ENCODE measurements around the gene FREM3.
"Not testable (repeated sequence)": the region's sequence is repeated elsewhere in the genome, so short reads cannot be mapped to it uniquely, and the experiment has no call there.

FREM3 gene

GRCh38 chr4:143712155-143712550, 11.7 kb upstream of the FREM3 start:
- no peak overlapping the region for H3K4me2 ChIP-seq (ENCODE audit: low read length)
- H3K36me3 ChIP-seq (ENCODE audit: insufficient read depth, low read length) = no peaks in the 10 kb centered on the region
- H3K9ac ChIP-seq (ENCODE audit: low read depth, low read length) = no peak overlapping the region
- no peaks in the 10 kb centered on the region for H3K4me1 ChIP-seq (ENCODE audit: control insufficient read depth, insufficient read depth, low read length)
- no peak overlapping the region for H3K4me3 ChIP-seq (ENCODE audit: low read length)
- H3K27me3 ChIP-seq (ENCODE audit: control insufficient read depth, insufficient read depth, low read length) = no peaks in the 10 kb centered on the region
- H3K9me3 ChIP-seq (replicated peaks; ENCODE audit: low read length) = no peaks in the 10 kb centered on the region

GRCh38 chr4:143711543-143712154, 11.2 kb upstream of the FREM3 start:
- H3K4me2 ChIP-seq (ENCODE audit: low read length) = no peak overlapping the region
- H3K27me3 ChIP-seq (ENCODE audit: control insufficient read depth, insufficient read depth, low read length) = no peaks in the 10 kb centered on the region
- H3K36me3 ChIP-seq (ENCODE audit: insufficient read depth, low read length) = no peaks in the 10 kb centered on the region
- H3K9ac ChIP-seq (ENCODE audit: low read depth, low read length) = no peak overlapping the region
- H3K4me3 ChIP-seq (ENCODE audit: low read length) = no peak overlapping the region
- H3K4me1 ChIP-seq (ENCODE audit: control insufficient read depth, insufficient read depth, low read length) = no peaks in the 10 kb centered on the region
- no peaks in the 10 kb centered on the region for H3K9me3 ChIP-seq (replicated peaks; ENCODE audit: low read length)

DNA sequence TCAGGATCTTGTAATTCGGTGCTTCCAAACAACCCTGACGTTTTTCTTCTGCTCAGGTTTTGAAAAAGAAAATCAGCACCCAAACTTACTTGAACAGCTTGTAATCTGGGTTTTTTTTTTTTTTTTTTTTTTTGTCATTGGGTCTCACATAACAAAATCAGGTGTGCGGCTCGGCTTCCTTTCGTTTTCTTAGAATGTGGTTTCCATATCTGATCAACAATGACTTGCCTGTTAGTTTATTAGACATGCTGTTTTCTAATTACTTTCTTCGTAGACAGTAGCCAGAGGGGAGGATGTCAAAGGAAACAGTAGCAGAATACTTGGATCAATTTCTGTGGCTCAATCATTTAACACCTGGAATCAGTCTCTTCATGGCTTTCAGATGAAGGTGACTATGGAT, 890 bp upstream of the FREM3 start:
- Histone ChIP-seq H3K36me3 (ENCODE audit: insufficient read depth, low read length) (no peaks in the 10 kb centered on the region), H3K4me2 (ENCODE audit: low read length) (peak overlapping the region; percentile 66), H3K9ac (ENCODE audit: low read depth, low read length) (no peak overlapping the region), H3K4me1 (ENCODE audit: control insufficient read depth, insufficient read depth, low read length) (peaks cover 13% of the 10 kb centered on the region), H3K4me3 (ENCODE audit: low read length) (no peak overlapping the region), H3K27me3 (ENCODE audit: control insufficient read depth, insufficient read depth, low read length) (peaks cover 74% of the 10 kb centered on the region), H3K9me3 (replicated peaks; ENCODE audit: low read length) (no peaks in the 10 kb centered on the region)

DNA sequence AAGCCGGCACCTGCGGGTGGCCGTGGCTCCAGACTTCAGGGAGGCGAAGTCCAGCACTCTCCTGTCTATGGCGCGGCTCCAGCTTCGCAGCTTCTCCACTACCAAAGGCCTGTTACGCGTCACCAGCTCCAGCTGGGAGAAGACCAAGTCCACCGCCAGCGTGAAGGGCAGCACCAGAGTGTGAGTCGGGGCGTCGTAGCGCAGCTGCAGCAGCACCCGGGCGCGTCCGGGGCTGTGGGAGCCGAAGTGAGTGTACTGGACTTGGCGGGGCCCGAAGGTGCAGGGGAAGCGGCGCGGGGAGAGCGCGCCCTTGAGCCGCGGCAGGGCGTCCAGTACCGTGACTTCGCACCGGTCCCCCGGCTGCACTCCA, 444 bp downstream of the FREM3 start:
- no peaks in the 10 kb centered on the region for H3K9me3 ChIP-seq (replicated peaks; ENCODE audit: low read length)
- H3K4me1 ChIP-seq (ENCODE audit: control insufficient read depth, insufficient read depth, low read length) = peaks cover 13% of the 10 kb centered on the region
- H3K9ac ChIP-seq (ENCODE audit: low read depth, low read length) = no peak overlapping the region
- H3K27me3 ChIP-seq (ENCODE audit: control insufficient read depth, insufficient read depth, low read length) = peaks cover 74% of the 10 kb centered on the region
- H3K4me2 ChIP-seq (ENCODE audit: low read length) = peak overlapping the region; percentile 66
- H3K4me3 ChIP-seq (ENCODE audit: low read length) = peak overlapping the region; percentile 14
- no peaks in the 10 kb centered on the region for H3K36me3 ChIP-seq (ENCODE audit: insufficient read depth, low read length)

DNA sequence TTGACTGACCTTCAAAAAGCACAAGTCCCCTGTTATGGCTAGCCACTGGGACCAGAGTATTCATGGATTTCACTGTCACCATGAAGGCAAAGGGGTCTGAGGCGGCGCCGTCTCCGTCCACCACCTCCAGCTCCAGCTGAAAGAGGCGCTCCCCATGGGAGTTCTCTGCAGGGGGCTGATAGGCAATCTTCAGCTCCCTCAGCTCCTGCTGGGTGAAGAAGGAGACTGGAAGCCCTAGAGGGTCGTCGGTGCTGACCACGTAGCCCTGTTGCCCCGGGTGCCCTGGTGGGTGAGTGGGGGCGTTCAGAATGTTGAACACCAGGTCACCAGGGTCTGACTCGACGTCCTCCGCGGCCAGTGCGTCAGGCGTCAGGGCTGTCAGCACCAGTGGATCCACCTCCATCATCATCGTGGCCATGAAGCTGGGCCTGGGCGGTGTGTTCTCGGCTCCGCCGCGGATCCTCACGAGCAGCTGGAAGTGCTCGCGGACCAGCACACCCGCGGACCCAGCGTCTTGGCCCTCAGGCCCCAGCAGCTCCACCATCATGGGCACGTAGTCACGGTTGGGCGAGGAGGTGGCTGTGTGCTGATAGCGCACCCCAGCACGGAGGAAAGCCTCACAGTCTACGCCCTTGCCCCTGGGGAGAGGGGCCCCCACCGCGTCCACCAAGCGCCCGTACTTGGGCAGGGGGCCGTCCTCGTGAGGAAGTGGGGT, 987 bp downstream of the FREM3 start:
- peaks cover 74% of the 10 kb centered on the region for H3K27me3 ChIP-seq (ENCODE audit: control insufficient read depth, insufficient read depth, low read length)
- no peaks in the 10 kb centered on the region for H3K9me3 ChIP-seq (replicated peaks; ENCODE audit: low read length)
- H3K4me2 ChIP-seq (ENCODE audit: low read length) = peak overlapping the region; percentile 66
- H3K36me3 ChIP-seq (ENCODE audit: insufficient read depth, low read length) = no peaks in the 10 kb centered on the region
- no peak overlapping the region for H3K9ac ChIP-seq (ENCODE audit: low read depth, low read length)
- H3K4me3 ChIP-seq (ENCODE audit: low read length) = peak overlapping the region; percentile 14
- peaks cover 13% of the 10 kb centered on the region for H3K4me1 ChIP-seq (ENCODE audit: control insufficient read depth, insufficient read depth, low read length)

DNA sequence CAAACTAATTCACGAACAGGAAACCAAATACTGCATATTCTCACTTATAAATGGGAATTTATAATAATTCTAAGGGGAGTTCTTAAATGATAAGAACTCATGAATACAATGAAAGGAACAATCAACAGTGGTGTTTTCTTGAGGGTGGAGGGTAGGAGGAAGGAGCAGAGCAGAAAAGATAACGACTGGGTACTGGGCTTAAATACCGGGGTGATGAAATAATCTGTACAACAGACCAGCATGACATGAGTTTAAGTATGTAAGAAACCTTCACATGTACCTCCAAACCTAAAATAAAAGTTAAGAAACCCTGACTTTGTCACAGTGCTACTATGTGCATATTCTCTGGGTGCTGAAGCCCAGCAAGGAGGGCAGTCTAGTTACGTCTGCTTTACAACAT, 6.6 kb downstream of the FREM3 start:
- Histone ChIP-seq H3K36me3 (ENCODE audit: insufficient read depth, low read length) (no peaks in the 10 kb centered on the region), H3K9ac (ENCODE audit: low read depth, low read length) (no peak overlapping the region), H3K4me3 (ENCODE audit: low read length) (no peak overlapping the region)

DNA sequence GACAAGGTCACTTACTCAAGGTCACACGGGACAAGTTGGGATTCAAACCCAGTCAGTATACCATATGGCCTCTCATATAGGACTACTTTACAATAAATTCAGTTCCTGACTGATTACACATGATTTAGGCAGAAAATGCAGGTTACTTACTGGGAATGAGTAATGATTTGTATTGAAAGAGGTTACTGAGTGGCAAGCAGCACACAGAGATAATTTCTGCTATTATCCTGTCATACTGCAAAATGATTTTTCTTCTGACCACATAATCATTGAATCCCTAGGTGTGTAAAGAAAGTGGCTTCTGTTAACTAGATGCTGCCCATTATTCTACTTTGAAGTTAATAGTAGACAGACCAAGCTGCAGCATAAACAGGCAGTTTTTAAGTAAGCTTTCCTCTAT, 8.2 kb downstream of the FREM3 start:
- Histone ChIP-seq H3K9me3 (replicated peaks; ENCODE audit: low read length) (no peaks in the 10 kb centered on the region), H3K27me3 (ENCODE audit: control insufficient read depth, insufficient read depth, low read length) (peaks cover 4% of the 10 kb centered on the region), H3K4me1 (ENCODE audit: control insufficient read depth, insufficient read depth, low read length) (no peaks in the 10 kb centered on the region), H3K4me2 (ENCODE audit: low read length) (no peak overlapping the region), H3K9ac (ENCODE audit: low read depth, low read length) (no peak overlapping the region), H3K4me3 (ENCODE audit: low read length) (no peak overlapping the region), H3K36me3 (ENCODE audit: insufficient read depth, low read length) (no peaks in the 10 kb centered on the region)

More for the DNA sequence above, 6.6 kb downstream of the FREM3 start:
- Histone ChIP-seq H3K4me2 (ENCODE audit: low read length) (no peak overlapping the region), H3K27me3 (ENCODE audit: control insufficient read depth, insufficient read depth, low read length) (peaks cover 21% of the 10 kb centered on the region), H3K9me3 (replicated peaks; ENCODE audit: low read length) (no peaks in the 10 kb centered on the region), H3K4me1 (ENCODE audit: control insufficient read depth, insufficient read depth, low read length) (no peaks in the 10 kb centered on the region)

DNA sequence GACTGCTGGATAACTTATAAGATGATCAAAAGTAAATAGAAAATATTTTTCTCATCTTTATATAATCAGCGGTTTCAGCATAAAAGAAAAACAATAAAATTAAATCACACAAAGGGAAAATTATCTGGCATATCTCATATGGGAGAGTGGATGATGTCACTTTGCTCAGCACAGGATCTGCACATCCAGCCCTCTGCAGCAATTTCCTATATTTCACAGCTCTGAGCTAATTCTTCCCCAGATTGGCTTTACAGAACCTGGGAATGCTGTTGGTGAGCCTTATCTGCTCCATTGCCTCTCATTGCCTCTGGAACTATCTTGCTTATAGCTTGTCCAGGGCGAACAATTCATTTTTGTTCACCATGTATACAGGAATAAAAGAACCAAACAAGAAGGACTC, 21.0 kb downstream of the FREM3 start:
- no peaks in the 10 kb centered on the region for H3K27me3 ChIP-seq (ENCODE audit: control insufficient read depth, insufficient read depth, low read length)
- H3K4me1 ChIP-seq (ENCODE audit: control insufficient read depth, insufficient read depth, low read length) = no peaks in the 10 kb centered on the region
- H3K9me3 ChIP-seq (replicated peaks; ENCODE audit: low read length) = no peaks in the 10 kb centered on the region
- no peak overlapping the region for H3K4me3 ChIP-seq (ENCODE audit: low read length)
- H3K9ac ChIP-seq (ENCODE audit: low read depth, low read length) = no peak overlapping the region
- H3K36me3 ChIP-seq (ENCODE audit: insufficient read depth, low read length) = no peaks in the 10 kb centered on the region
- no peak overlapping the region for H3K4me2 ChIP-seq (ENCODE audit: low read length)

DNA sequence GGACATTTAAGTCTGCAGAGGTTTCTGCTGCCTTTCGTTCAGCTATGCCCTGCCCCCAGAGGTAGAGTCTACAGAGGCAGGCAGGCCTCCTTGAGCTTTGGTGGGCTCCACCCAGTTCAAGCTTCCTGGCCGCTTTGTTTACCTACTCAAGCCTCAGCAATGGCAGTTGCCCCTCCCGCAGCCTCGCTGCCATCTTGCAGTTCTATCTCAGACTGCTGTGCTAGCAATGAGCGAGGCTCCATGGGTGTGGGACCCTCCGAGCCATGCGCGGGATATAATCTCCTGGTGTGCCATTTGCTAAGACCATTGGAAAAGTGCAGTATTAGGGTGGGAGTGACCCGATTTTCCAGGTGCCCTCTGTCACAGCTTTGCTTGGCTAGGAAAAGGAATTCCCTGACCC, 26.8 kb downstream of the FREM3 start:
- not testable (repeated sequence) for H3K27me3 ChIP-seq (ENCODE audit: control insufficient read depth, insufficient read depth, low read length); H3K36me3 ChIP-seq (ENCODE audit: insufficient read depth, low read length); H3K9ac ChIP-seq (ENCODE audit: low read depth, low read length); H3K9me3 ChIP-seq (replicated peaks; ENCODE audit: low read length); H3K4me3 ChIP-seq (ENCODE audit: low read length); H3K4me1 ChIP-seq (ENCODE audit: control insufficient read depth, insufficient read depth, low read length); H3K4me2 ChIP-seq (ENCODE audit: low read length)

DNA sequence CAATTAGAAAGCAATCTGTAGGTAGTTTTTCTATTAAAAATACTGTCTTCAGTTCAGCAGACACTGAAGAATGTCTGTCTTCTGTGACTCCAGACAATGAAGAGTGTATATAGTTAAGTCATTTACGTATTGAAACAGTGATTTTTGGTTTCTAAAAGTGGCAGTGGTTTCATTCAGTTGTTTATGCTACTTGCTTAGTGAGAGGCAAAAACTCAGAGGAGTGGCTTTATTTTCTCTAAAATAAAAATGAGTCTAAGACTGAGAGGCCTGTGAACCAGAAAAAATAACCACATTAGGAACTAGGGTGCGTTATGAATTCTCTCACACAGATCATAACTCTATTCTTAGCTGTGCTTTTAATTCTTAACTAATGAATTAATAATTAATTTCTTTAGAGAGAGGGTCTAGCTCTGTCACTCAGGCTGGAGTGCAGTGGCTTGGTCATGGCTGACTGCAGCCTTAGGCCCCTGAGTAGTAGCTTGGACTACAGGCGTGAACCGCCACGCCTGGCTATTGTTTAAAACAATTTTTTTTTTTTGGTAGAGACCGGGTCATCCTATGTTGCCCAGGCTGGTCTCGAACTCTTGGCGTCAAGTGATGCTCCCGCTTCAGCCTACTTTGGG, 31.4 kb downstream of the FREM3 start:
- Histone ChIP-seq H3K4me1 (ENCODE audit: control insufficient read depth, insufficient read depth, low read length) (peaks cover 23% of the 10 kb centered on the region), H3K4me2 (ENCODE audit: low read length) (no peak overlapping the region), H3K9me3 (replicated peaks; ENCODE audit: low read length) (no peaks in the 10 kb centered on the region), H3K36me3 (ENCODE audit: insufficient read depth, low read length) (no peaks in the 10 kb centered on the region), H3K27me3 (ENCODE audit: control insufficient read depth, insufficient read depth, low read length) (no peaks in the 10 kb centered on the region), H3K9ac (ENCODE audit: low read depth, low read length) (no peak overlapping the region), H3K4me3 (ENCODE audit: low read length) (no peak overlapping the region)

- peak overlapping the region; percentile 46 for H3K4me2 ChIP-seq (ENCODE audit: low read length)
- H3K36me3 ChIP-seq (ENCODE audit: insufficient read depth, low read length) = no peaks in the 10 kb centered on the region
- H3K9ac ChIP-seq (ENCODE audit: low read depth, low read length) = peak overlapping the region; percentile 33
- H3K4me1 ChIP-seq (ENCODE audit: control insufficient read depth, insufficient read depth, low read length) = peaks cover 23% of the 10 kb centered on the region
- no peaks in the 10 kb centered on the region for H3K27me3 ChIP-seq (ENCODE audit: control insufficient read depth, insufficient read depth, low read length)
- H3K4me3 ChIP-seq (ENCODE audit: low read length) = peak overlapping the region; percentile 3
- H3K9me3 ChIP-seq (replicated peaks; ENCODE audit: low read length) = no peaks in the 10 kb centered on the region
Measured at GRCh38 chr4:143667461-143667860, 33.0 kb downstream of the FREM3 start.

DNA sequence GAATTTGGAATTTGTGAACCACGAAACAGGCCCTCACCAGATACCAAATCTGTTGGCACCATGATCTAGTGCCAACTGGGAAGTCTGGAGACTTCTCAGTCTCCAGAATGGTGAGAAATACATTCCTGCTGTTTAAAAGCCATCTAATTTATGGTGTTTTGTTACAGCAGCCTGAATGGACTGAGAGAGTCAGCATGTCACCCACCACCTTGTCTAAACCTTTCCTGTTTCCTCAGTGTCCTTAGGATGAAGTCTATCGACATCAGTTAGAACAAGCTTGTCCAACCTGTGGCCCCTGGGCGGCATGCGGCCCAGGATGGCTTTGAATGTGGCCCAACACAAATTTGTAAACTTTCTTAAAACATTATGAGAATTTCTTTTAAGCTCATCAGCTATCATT, 42.1 kb downstream of the FREM3 start:
- no peaks in the 10 kb centered on the region for H3K36me3 ChIP-seq (ENCODE audit: insufficient read depth, low read length)
- H3K4me2 ChIP-seq (ENCODE audit: low read length) = no peak overlapping the region
- no peaks in the 10 kb centered on the region for H3K4me1 ChIP-seq (ENCODE audit: control insufficient read depth, insufficient read depth, low read length)
- H3K4me3 ChIP-seq (ENCODE audit: low read length) = no peak overlapping the region
- no peak overlapping the region for H3K9ac ChIP-seq (ENCODE audit: low read depth, low read length)
- H3K9me3 ChIP-seq (replicated peaks; ENCODE audit: low read length) = no peaks in the 10 kb centered on the region
- H3K27me3 ChIP-seq (ENCODE audit: control insufficient read depth, insufficient read depth, low read length) = no peaks in the 10 kb centered on the region
